GM23338 (cell line): ENCODE results near the gene MCMBP. TPM values are rescaled to one million over a fixed set of nuclear protein-coding genes. Genes with fewer than 3 reads are reported as not detected.

ENCODE experiments used
- ATAC-seq: fragments of 200-7000 bp; cut with Tn5 transposase; 3 replicates; pipeline ENCODE4 v1.9.1; 2020
- DNase-seq: peaks from one replicate; pipeline ENCODE4 v3.0.0-alpha.2; 2015; ENCODE audit warnings: low spot score
- H2AFZ ChIP-seq: fragments of 200-600 bp; sonication (generic); 2 replicates; pipeline ENCODE4 v1.8.0; 2016; ENCODE audit warnings: antibody characterized with exemption, mild to moderate bottlenecking, moderate library complexity
- H3F3A ChIP-seq: fragments of 200-600 bp; sonication (generic); replicated peaks from 2 replicates; pipeline ENCODE4 v1.8.0; 2017; ENCODE audit warnings: antibody characterized with exemption, mixed run types, low read depth
- H3K27ac ChIP-seq: fragments of 200-600 bp; sonication (generic); 2 replicates; pipeline ENCODE4 v1.6.1; 2016; ENCODE audit warnings: low read depth
- H3K27me3 ChIP-seq: fragments of 200-600 bp; sonication (generic); 2 replicates; pipeline ENCODE4 v1.8.0; 2016; ENCODE audit warnings: mild to moderate bottlenecking, mixed run types, moderate library complexity; ENCODE audit not compliant: insufficient read depth
- H3K36me3 ChIP-seq: fragments of 200-600 bp; sonication (generic); 2 replicates; pipeline ENCODE4 v1.8.0; 2016; ENCODE audit warnings: mild to moderate bottlenecking; ENCODE audit not compliant: insufficient read depth
- H3K4me1 ChIP-seq: fragments of 200-600 bp; sonication (generic); 2 replicates; pipeline ENCODE4 v1.8.0; 2016; ENCODE audit warnings: mild to moderate bottlenecking, moderate library complexity; ENCODE audit not compliant: insufficient read depth
- H3K4me2 ChIP-seq: fragments of 200-600 bp; sonication (generic); 2 replicates; pipeline ENCODE4 v1.7.1; 2017; ENCODE audit warnings: mixed run types
- H3K4me3 ChIP-seq: fragments of 200-600 bp; sonication (generic); 2 replicates; pipeline ENCODE4 v1.6.1; 2016; ENCODE audit warnings: mixed run types
- H3K79me2 ChIP-seq: fragments of 200-600 bp; sonication (generic); replicated peaks from 2 replicates; pipeline ENCODE4 v1.8.0; 2017; ENCODE audit warnings: mild to moderate bottlenecking; ENCODE audit not compliant: insufficient read depth
- H3K9me2 ChIP-seq: fragments of 200-600 bp; sonication (generic); 2 replicates; pipeline ENCODE4 v1.8.0; 2017; ENCODE audit not compliant: insufficient read depth
- H4K20me1 ChIP-seq: fragments of 200-600 bp; sonication (generic); replicated peaks from 2 replicates; pipeline ENCODE4 v1.8.0; 2017; ENCODE audit warnings: mild to moderate bottlenecking; ENCODE audit not compliant: insufficient read depth
- H3K27ac Mint-ChIP-seq: 2 replicates; pipeline ENCODE4 v1.8.0; 2020; ENCODE audit warnings: inconsistent platforms, mild to moderate bottlenecking, moderate library complexity, mixed read lengths
- H3K27me3 Mint-ChIP-seq: 3 replicates; pipeline ENCODE4 v1.8.0; 2022; ENCODE audit warnings: low read depth, mild to moderate bottlenecking, moderate library complexity, mixed read lengths, inconsistent platforms; ENCODE audit not compliant: insufficient read depth, poor library complexity
- H3K36me3 Mint-ChIP-seq: 3 replicates; pipeline ENCODE4 v1.8.0; 2021; ENCODE audit warnings: low read depth, mild to moderate bottlenecking, inconsistent platforms, moderate library complexity, mixed read lengths
- H3K4me1 Mint-ChIP-seq: 3 replicates; pipeline ENCODE4 v1.8.0; 2020; ENCODE audit warnings: mild to moderate bottlenecking, inconsistent platforms, mixed read lengths
- H3K4me3 Mint-ChIP-seq: 3 replicates; pipeline ENCODE4 v1.8.0; 2021; ENCODE audit warnings: moderate library complexity, mild to moderate bottlenecking, inconsistent platforms, mixed read lengths
- H3K9me3 Mint-ChIP-seq: 3 replicates; pipeline ENCODE4 v1.8.0; 2020; ENCODE audit warnings: moderate library complexity, mild to moderate bottlenecking, inconsistent platforms, mixed read lengths
- CREB1 ChIP-seq: fragments of 250-450 bp; sonication (Bioruptor Pico); IDR thresholded peaks from 2 replicates; pipeline ENCODE4 v1.5.0; 2020; ENCODE audit warnings: low read depth, mild to moderate bottlenecking, moderate library complexity
- ETS1 ChIP-seq: IDR thresholded peaks from 2 replicates; pipeline ENCODE4 v1.6.1; 2016; ENCODE audit warnings: antibody characterized with exemption
- EZH2 ChIP-seq: fragments of 200-600 bp; sonication (generic); IDR thresholded peaks from one replicate; pipeline ENCODE4 v1.8.0; 2017; ENCODE audit warnings: antibody characterized with exemption, mild to moderate bottlenecking, low read depth; ENCODE audit not compliant: unreplicated experiment
- EZH2phosphoT487 ChIP-seq: fragments of 200-600 bp; sonication (generic); IDR thresholded peaks from one replicate; pipeline ENCODE4 v1.8.1; 2018; ENCODE audit warnings: antibody characterized with exemption; ENCODE audit not compliant: unreplicated experiment
- JUNB ChIP-seq: IDR thresholded peaks from one replicate; pipeline ENCODE4 v1.6.1; 2016; ENCODE audit warnings: antibody characterized with exemption; ENCODE audit not compliant: unreplicated experiment
- NANOG ChIP-seq: IDR thresholded peaks from 2 replicates; pipeline ENCODE4 v1.6.1; 2016; ENCODE audit warnings: antibody characterized with exemption, borderline replicate concordance
- POLR2AphosphoS5 ChIP-seq: IDR thresholded peaks from 2 replicates; pipeline ENCODE4 v1.6.1; 2016; ENCODE audit warnings: antibody characterized with exemption, low read depth
- REST ChIP-seq: IDR thresholded peaks from one replicate; pipeline ENCODE4 v1.6.1; 2018; ENCODE audit warnings: antibody characterized with exemption; ENCODE audit not compliant: unreplicated experiment
- STAT1 ChIP-seq: IDR thresholded peaks from one replicate; pipeline ENCODE4 v1.6.1; 2016; ENCODE audit warnings: antibody characterized with exemption; ENCODE audit not compliant: unreplicated experiment
- ZNF114 ChIP-seq: fragments of 250-450 bp; sonication (Bioruptor Pico); IDR thresholded peaks from 2 replicates; pipeline ENCODE4 v1.5.0; 2020; ENCODE audit warnings: mild to moderate bottlenecking, moderate library complexity
- ZNF331 ChIP-seq: fragments of 250-450 bp; sonication (Bioruptor Pico); IDR thresholded peaks from 2 replicates; pipeline ENCODE4 v1.5.0; 2020; ENCODE audit warnings: low read depth, mild to moderate bottlenecking, moderate library complexity
- ZNF462 ChIP-seq: fragments of 250-450 bp; sonication (Bioruptor Pico); IDR thresholded peaks from 2 replicates; pipeline ENCODE4 v1.5.0; 2020; ENCODE audit warnings: mild to moderate bottlenecking, moderate library complexity
- polyA plus RNA-seq: library from polyadenylated mRNA; unstranded; fragments of >200 nt; fragmentation: Nextera tagmentation; extraction: Ambion mirVana; gene quantifications from 2 replicates; pipeline ENCODE4 v1.2.1, GENCODE V29; 2016
- total RNA-seq: library from RNA; depleted of rRNA; stranded (reverse); fragments of >200 nt; shearing (Covaris generic); gene quantifications from 2 replicates; pipeline ENCODE4 v1.2.3, GENCODE V29; 2014
- TF ChIP-seq, protein P1 (sequence below), 2 experiments: fragments of 200-600 bp in 1 of 2; sonication (generic) in 1 of 2; conservative IDR thresholded peaks; 2 replicates each; pipeline versions ENCODE4 v1.5.1 to v1.6.1; 2016 to 2017; ENCODE audit warnings: antibody characterized with exemption in 2 of 2, low read depth in 2 of 2, mild to moderate bottlenecking in 2 of 2, moderate library complexity in 1 of 2

The MCMBP gene
- total and polyA plus RNA-seq, 2 experiments from 2014 or later, result 30.9 to 76.6 TPM

DNA sequence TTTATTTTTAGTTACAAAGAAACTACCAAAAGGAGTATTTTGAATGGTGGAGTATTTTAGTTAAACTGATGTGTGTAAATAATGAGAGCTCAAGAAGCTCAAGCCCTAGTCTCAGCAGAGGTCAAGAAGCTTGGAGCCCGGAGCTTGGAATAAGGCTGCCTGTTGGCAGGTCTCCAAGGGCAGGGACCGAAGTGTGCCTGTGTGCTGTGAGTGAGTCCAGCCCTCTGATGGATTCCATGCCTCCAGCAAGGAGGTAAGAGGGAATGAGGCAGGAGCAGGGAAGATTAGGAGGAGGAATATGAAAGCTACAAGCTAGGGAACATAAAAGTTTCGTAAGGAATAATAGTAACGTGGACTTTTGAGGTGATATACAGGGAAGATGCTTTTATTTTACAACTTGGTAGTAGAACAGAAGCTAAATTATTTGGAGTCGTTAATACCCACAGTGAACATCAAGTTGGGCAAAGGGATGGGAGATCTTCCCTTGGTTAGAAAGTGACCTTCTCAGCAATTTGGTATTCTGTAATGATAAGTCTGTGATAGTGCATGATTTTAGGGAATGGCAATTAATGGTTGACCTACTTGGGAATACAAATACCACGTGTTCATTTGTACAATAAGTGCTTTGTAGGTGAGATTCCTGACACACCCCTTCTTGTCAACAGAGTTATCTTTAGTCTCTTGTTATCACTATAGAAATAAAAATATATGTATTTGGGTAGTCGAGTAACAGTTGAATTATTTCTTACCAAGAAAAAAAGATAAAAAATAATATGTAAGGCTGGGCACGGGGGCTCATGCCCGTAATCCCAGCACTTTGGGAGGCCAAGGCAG lies 24.5 kb upstream of the MCMBP start:
- peaks cover 17% of the 10 kb centered on the region for H3K36me3 ChIP-seq
- H3K9me3 Mint-ChIP-seq, result no peaks in the 10 kb centered on the region
- peaks cover 33% of the 10 kb centered on the region for H3K36me3 Mint-ChIP-seq
- ATAC-seq (no peak), DNase-seq (no peak)
- H2AFZ ChIP-seq, result no peak overlapping the region
- H4K20me1 ChIP-seq, result peaks cover 56% of the 10 kb centered on the region
- H3K4me1 Mint-ChIP-seq, result peaks cover 11% of the 10 kb centered on the region
- H3K79me2 ChIP-seq, result peaks cover 95% of the 10 kb centered on the region
- H3F3A ChIP-seq, result no peaks in the 10 kb centered on the region
- H3K27ac Mint-ChIP-seq, result no peak overlapping the region
- H3K27ac ChIP-seq, result no peak overlapping the region
- no peaks in the 10 kb centered on the region for H3K9me2 ChIP-seq
- no peak overlapping the region for H3K4me3 ChIP-seq
- H3K4me1 ChIP-seq, result peaks cover 8% of the 10 kb centered on the region; the same call in 1 of the 2 replicates
- H3K4me2 ChIP-seq, result no peak overlapping the region
- TF ChIP-seq JUNB (no peak), STAT1 (no peak), NANOG (no peak), ZNF114 (CRISPR knock-in tag) (no peak), POLR2AphosphoS5 (no peak), EZH2 (no peak), REST (no peak), ZNF331 (CRISPR knock-in tag) (no peak), ETS1 (no peak), ZNF462 (no peak), CREB1 (CRISPR knock-in tag) (no peak), EZH2phosphoT487 (no peak)
- TF ChIP-seq, protein P1, sequence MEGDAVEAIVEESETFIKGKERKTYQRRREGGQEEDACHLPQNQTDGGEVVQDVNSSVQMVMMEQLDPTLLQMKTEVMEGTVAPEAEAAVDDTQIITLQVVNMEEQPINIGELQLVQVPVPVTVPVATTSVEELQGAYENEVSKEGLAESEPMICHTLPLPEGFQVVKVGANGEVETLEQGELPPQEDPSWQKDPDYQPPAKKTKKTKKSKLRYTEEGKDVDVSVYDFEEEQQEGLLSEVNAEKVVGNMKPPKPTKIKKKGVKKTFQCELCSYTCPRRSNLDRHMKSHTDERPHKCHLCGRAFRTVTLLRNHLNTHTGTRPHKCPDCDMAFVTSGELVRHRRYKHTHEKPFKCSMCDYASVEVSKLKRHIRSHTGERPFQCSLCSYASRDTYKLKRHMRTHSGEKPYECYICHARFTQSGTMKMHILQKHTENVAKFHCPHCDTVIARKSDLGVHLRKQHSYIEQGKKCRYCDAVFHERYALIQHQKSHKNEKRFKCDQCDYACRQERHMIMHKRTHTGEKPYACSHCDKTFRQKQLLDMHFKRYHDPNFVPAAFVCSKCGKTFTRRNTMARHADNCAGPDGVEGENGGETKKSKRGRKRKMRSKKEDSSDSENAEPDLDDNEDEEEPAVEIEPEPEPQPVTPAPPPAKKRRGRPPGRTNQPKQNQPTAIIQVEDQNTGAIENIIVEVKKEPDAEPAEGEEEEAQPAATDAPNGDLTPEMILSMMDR (conservative IDR thresholded peaks at IDR 0.05; ENCODE audit: low read depth in 2 of 2), result no peak
- H3K4me3 Mint-ChIP-seq, result no peak overlapping the region
- H3K27me3 Mint-ChIP-seq, result peaks cover 2% of the 10 kb centered on the region
- no peaks in the 10 kb centered on the region for H3K27me3 ChIP-seq
